Effector memory CD8-positive, alpha-beta T cell (primary cell): ENCODE results near the gene SMG1.
"Not testable (repeated sequence)": the region's sequence is repeated elsewhere in the genome, so short reads cannot be mapped to it uniquely, and the experiment has no call there.

ENCODE experiments used
- ATAC-seq: fragments of 150-1000 bp; cut with Tn5 transposase; replicated peaks from 2 replicates; pipeline ENCODE4 v1.10.0; 2021; ENCODE audit warnings: mild to moderate bottlenecking, moderate library complexity
- DNase-seq, 3 experiments: peaks; one replicate each; pipeline ENCODE4 v3.0.0; 2021
- H3K27ac Mint-ChIP-seq, 2 donors: one replicate each; pipeline ENCODE4 v1.8.0; 2022; ENCODE audit warnings: mild to moderate bottlenecking in 2 of 2, mixed read lengths in 2 of 2, moderate library complexity in 2 of 2
- H3K27me3 Mint-ChIP-seq, 2 donors: one replicate each; pipeline ENCODE4 v1.8.0; 2022; ENCODE audit warnings: mixed read lengths in 2 of 2
- H3K36me3 Mint-ChIP-seq: one replicate; pipeline ENCODE4 v1.8.0; 2022; ENCODE audit warnings: mild to moderate bottlenecking, moderate library complexity, mixed read lengths; ENCODE audit not compliant: insufficient read depth
- H3K4me1 Mint-ChIP-seq, 2 donors: one replicate each; pipeline ENCODE4 v1.8.0; 2022; ENCODE audit warnings: low read depth in 2 of 2, mixed read lengths in 2 of 2
- H3K4me3 Mint-ChIP-seq, 2 donors: one replicate each; pipeline ENCODE4 v1.8.0; 2022; ENCODE audit warnings: mild to moderate bottlenecking in 2 of 2, mixed read lengths in 2 of 2, moderate library complexity in 2 of 2
- H3K9me3 Mint-ChIP-seq, 2 donors: one replicate each; pipeline ENCODE4 v1.8.0; 2022; ENCODE audit warnings: mixed read lengths in 2 of 2

Gene SMG1

DNA sequence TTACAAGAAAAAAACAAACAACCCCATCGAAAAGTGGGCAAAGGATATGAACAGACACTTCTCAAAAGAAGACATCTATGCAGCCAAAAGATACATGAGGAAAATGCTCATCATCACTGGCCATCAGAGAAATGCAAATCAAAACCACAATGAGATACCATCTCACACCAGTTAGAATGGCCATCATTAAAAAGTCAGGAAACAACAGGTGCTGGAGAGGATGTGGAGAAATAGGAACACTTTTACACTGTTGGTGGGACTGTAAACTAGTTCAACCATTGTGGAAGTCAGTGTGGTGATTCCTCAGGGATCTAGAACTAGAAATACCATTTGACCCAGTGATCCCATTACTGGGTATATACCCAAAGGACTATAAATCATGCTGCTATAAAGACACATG lies 148.5 kb downstream of the SMG1 start:
- not testable (repeated sequence) for H3K9me3 Mint-ChIP-seq, H3K4me3 Mint-ChIP-seq, ATAC-seq, H3K36me3 Mint-ChIP-seq, DNase-seq, H3K4me1 Mint-ChIP-seq, H3K27me3 Mint-ChIP-seq, H3K27ac Mint-ChIP-seq

DNA sequence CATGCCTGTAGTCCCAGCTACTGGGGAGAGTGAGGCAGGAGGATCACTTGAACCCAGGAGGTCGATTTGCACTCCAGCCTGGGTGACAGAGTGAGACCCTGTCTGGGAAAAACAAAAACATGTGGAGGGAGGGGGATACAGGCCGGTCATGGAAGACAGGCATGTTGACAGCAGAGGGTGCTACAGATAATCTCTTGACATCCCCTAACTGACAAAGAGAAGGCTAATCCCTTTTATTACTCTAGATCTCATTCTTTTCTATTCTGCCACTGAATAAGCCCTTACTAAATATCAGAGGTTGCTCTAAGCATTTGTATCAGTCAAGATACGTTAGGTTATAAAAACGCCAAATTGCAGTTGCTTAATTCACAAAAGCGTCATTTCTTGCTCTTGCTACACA lies 149.9 kb downstream of the SMG1 start:
- H3K27me3 Mint-ChIP-seq, H3K4me1 Mint-ChIP-seq, DNase-seq, ATAC-seq, H3K27ac Mint-ChIP-seq, H3K36me3 Mint-ChIP-seq, H3K4me3 Mint-ChIP-seq, H3K9me3 Mint-ChIP-seq: not testable (repeated sequence)

- H3K27ac Mint-ChIP-seq, H3K9me3 Mint-ChIP-seq, DNase-seq, ATAC-seq, H3K4me3 Mint-ChIP-seq, H3K4me1 Mint-ChIP-seq, H3K27me3 Mint-ChIP-seq, H3K36me3 Mint-ChIP-seq: not testable (repeated sequence)
Measured at GRCh38 chr16:18774651-18775050, 151.6 kb downstream of the SMG1 start.

GRCh38 chr16:18772171-18772570 lies 154.0 kb downstream of the SMG1 start:
- H3K9me3 Mint-ChIP-seq, H3K27me3 Mint-ChIP-seq, DNase-seq, ATAC-seq, H3K4me3 Mint-ChIP-seq, H3K4me1 Mint-ChIP-seq, H3K36me3 Mint-ChIP-seq: not testable (repeated sequence)
- H3K27ac Mint-ChIP-seq: peak overlapping the region in 1 of 2 donors; percentile 44

GRCh38 chr16:18770336-18770962 lies 155.8 kb downstream of the SMG1 start:
- not testable (repeated sequence) for H3K27ac Mint-ChIP-seq, ATAC-seq, H3K4me3 Mint-ChIP-seq, H3K27me3 Mint-ChIP-seq, H3K9me3 Mint-ChIP-seq, DNase-seq, H3K36me3 Mint-ChIP-seq, H3K4me1 Mint-ChIP-seq

DNA sequence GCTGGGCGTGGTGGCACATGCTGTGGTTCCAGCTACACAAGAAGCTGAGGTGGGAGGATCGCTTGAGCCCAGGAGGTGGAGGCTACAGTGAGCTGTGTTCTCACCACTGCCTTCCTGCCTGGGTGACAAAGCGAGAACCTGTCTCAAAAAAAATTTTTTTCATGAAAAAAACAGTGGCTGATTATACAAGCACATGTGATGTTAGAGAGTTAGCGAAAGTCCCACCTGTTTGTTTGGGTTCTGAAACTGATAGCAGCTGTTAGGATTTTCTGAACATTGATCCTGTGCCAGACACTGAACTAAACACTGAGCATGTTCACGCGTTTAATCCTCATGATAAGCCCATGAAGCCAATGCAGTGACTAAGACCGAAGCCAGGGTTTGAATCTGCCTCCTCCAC lies 159.0 kb downstream of the SMG1 start:
- H3K4me1 Mint-ChIP-seq, H3K36me3 Mint-ChIP-seq, H3K27me3 Mint-ChIP-seq, H3K9me3 Mint-ChIP-seq: not testable (repeated sequence)
- Mint-ChIP-seq H3K27ac (peak overlapping the region; percentile 84 to 85), H3K4me3 (peak overlapping the region; percentile 12 to 58)
- ATAC-seq: peak; percentile 93
- peak; percentile 26 to 47 (median 37) for DNase-seq

GRCh38 chr16:18762713-18763112 lies 163.5 kb downstream of the SMG1 start:
- not testable (repeated sequence) for H3K36me3 Mint-ChIP-seq, ATAC-seq, H3K9me3 Mint-ChIP-seq, H3K4me1 Mint-ChIP-seq, H3K27ac Mint-ChIP-seq, DNase-seq, H3K4me3 Mint-ChIP-seq, H3K27me3 Mint-ChIP-seq

- Mint-ChIP-seq H3K4me1 (peaks cover 14 to 17% of the 10 kb centered on the region in 2 donors), H3K27ac (peak overlapping the region in 1 of 2 donors; percentile 71), H3K4me3 (peak overlapping the region; percentile 29 to 31)
- not testable (repeated sequence) for H3K36me3 Mint-ChIP-seq, H3K27me3 Mint-ChIP-seq, H3K9me3 Mint-ChIP-seq
- peak; percentile 44 to 63 (median 52) for DNase-seq
- peak; percentile 91 for ATAC-seq
Measured at GRCh38 chr16:18759598-18760520, 166.3 kb downstream of the SMG1 start.

DNA sequence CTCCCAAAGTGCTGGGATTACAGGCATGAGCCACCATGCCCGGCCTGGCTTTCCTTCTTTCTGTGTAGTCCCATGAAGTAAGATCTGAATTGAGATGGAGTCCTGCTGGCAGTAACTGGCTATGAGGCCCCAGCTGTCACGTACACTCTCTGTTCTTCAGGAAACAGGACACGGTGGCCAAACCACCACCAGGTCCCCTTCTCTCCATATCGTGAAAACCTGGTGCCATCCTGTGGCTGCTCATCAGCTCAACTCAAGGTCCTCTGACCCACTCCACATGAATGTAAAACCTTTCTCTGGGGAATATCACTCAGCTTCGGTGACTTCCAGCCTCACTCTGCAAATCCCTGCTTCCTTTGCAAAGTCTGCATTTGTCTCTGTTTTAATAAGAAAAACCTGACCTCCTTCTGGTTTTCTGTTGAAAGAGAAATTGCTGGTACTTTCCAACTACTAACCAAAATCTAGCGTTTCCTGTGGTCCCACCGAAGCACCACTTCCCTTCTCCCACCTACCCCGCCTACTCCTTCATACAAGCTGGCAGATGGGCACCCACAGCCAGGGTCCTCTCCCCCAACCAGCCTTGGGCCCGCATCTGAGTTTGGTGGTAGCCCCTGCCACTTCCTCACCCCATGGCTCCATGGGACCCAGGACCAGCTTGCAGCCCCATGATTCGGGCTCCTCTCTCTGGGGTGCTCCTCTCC lies 168.1 kb downstream of the SMG1 start:
- H3K27me3 Mint-ChIP-seq, H3K36me3 Mint-ChIP-seq, DNase-seq, H3K9me3 Mint-ChIP-seq: not testable (repeated sequence)
- Mint-ChIP-seq H3K27ac (peak overlapping the region; percentile 81 to 92), H3K4me3 (peak overlapping the region in 1 of 2 donors; percentile 70), H3K4me1 (peaks cover 14 to 17% of the 10 kb centered on the region in 2 donors)
- peak; percentile 47 for ATAC-seq

- H3K4me1 Mint-ChIP-seq: peaks cover 14 to 17% of the 10 kb centered on the region in 2 donors
- not testable (repeated sequence) for H3K27me3 Mint-ChIP-seq, H3K36me3 Mint-ChIP-seq, H3K9me3 Mint-ChIP-seq, DNase-seq, ATAC-seq
- H3K27ac Mint-ChIP-seq: peak overlapping the region; percentile 89 to 92
- peak overlapping the region; percentile 65 to 70 for H3K4me3 Mint-ChIP-seq
Measured at GRCh38 chr16:18756639-18757038, 169.6 kb downstream of the SMG1 start.
